ENCODE measurements around the gene CSNK1A1. TPM values are rescaled to one million over a fixed set of nuclear protein-coding genes. Genes with fewer than 3 reads are reported as not detected.
"Not testable (repeated sequence)": the region's sequence is repeated elsewhere in the genome, so short reads cannot be mapped to it uniquely, and the experiment has no call there.

Gene CSNK1A1
- polyA plus RNA-seq, 1 donor from 2014 or later = 217 TPM

DNA sequence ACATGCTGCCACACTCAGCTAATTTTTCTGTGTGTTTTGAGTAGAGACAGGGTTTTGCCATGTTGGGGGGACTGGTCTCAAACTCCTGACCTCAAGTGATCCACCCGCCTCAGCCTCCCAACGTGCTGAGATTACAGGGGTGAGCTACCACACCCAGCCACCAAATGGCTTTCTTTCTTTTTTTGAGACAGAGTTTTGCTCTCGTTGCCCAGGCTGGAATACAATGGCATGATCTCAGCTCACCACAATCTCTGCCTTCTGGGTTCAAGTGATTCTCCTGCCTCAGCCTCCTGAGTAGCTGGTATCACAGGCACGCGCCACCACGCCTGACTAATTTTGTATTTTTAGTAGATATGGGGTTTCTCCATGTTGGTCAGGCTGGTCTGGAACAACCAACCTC, 15.5 kb downstream of the CSNK1A1 start:
- peaks cover 95% of the 10 kb centered on the region for H3K79me2 ChIP-seq (replicated peaks; ENCODE audit: insufficient read depth, low read length)
- not testable (repeated sequence) for H3F3A ChIP-seq (ENCODE audit: insufficient read depth, low read length, poor library complexity, severe bottlenecking); H3K36me3 ChIP-seq (ENCODE audit: insufficient read depth, low read length); H3K4me3 ChIP-seq (ENCODE audit: low read length); H3K27me3 ChIP-seq (ENCODE audit: insufficient read depth, low read depth, low read length); H2AFZ ChIP-seq (ENCODE audit: low read depth, low read length); H3K9ac ChIP-seq (ENCODE audit: low read length); H3K4me2 ChIP-seq (ENCODE audit: low read length); H3K9me3 ChIP-seq (ENCODE audit: low read length); H3K9me2 ChIP-seq (ENCODE audit: insufficient read depth, low read length); H3K27ac ChIP-seq (ENCODE audit: low read length)
- H4K20me1 ChIP-seq (ENCODE audit: insufficient read depth) = peaks cover 17% of the 10 kb centered on the region

GRCh38 chr5:149532413-149532812, 18.8 kb downstream of the CSNK1A1 start:
- Histone ChIP-seq H3K9me2 (ENCODE audit: insufficient read depth, low read length) (no peaks in the 10 kb centered on the region), H3K27ac (ENCODE audit: low read length) (no peak overlapping the region), H3K36me3 (ENCODE audit: insufficient read depth, low read length) (no peaks in the 10 kb centered on the region), H3K27me3 (ENCODE audit: insufficient read depth, low read depth, low read length) (no peaks in the 10 kb centered on the region), H4K20me1 (ENCODE audit: insufficient read depth) (peaks cover 37% of the 10 kb centered on the region), H3K4me2 (ENCODE audit: low read length) (no peak overlapping the region), H3K9me3 (ENCODE audit: low read length) (no peaks in the 10 kb centered on the region), H3F3A (ENCODE audit: insufficient read depth, low read length, poor library complexity, severe bottlenecking) (peaks cover 4% of the 10 kb centered on the region), H2AFZ (ENCODE audit: low read depth, low read length) (no peak overlapping the region), H3K9ac (ENCODE audit: low read length) (no peak overlapping the region), H3K79me2 (replicated peaks; ENCODE audit: insufficient read depth, low read length) (peaks cover 99% of the 10 kb centered on the region), H3K4me3 (ENCODE audit: low read length) (no peak overlapping the region)
- TF ChIP-seq RAD21 (conservative IDR thresholded peaks at IDR 0.05) (no peak), TAF1 (IDR thresholded peaks at IDR 0.05; ENCODE audit: low read depth) (no peak), EP300 (conservative IDR thresholded peaks at IDR 0.05; ENCODE audit: poor library complexity, severe bottlenecking) (no peak), MXI1 (conservative IDR thresholded peaks at IDR 0.05; ENCODE audit: poor library complexity, severe bottlenecking) (no peak)
- TF ChIP-seq, protein P1, sequence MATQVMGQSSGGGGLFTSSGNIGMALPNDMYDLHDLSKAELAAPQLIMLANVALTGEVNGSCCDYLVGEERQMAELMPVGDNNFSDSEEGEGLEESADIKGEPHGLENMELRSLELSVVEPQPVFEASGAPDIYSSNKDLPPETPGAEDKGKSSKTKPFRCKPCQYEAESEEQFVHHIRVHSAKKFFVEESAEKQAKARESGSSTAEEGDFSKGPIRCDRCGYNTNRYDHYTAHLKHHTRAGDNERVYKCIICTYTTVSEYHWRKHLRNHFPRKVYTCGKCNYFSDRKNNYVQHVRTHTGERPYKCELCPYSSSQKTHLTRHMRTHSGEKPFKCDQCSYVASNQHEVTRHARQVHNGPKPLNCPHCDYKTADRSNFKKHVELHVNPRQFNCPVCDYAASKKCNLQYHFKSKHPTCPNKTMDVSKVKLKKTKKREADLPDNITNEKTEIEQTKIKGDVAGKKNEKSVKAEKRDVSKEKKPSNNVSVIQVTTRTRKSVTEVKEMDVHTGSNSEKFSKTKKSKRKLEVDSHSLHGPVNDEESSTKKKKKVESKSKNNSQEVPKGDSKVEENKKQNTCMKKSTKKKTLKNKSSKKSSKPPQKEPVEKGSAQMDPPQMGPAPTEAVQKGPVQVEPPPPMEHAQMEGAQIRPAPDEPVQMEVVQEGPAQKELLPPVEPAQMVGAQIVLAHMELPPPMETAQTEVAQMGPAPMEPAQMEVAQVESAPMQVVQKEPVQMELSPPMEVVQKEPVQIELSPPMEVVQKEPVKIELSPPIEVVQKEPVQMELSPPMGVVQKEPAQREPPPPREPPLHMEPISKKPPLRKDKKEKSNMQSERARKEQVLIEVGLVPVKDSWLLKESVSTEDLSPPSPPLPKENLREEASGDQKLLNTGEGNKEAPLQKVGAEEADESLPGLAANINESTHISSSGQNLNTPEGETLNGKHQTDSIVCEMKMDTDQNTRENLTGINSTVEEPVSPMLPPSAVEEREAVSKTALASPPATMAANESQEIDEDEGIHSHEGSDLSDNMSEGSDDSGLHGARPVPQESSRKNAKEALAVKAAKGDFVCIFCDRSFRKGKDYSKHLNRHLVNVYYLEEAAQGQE (IDR thresholded peaks at IDR 0.05; ENCODE audit: borderline replicate concordance) = no peak

DNA sequence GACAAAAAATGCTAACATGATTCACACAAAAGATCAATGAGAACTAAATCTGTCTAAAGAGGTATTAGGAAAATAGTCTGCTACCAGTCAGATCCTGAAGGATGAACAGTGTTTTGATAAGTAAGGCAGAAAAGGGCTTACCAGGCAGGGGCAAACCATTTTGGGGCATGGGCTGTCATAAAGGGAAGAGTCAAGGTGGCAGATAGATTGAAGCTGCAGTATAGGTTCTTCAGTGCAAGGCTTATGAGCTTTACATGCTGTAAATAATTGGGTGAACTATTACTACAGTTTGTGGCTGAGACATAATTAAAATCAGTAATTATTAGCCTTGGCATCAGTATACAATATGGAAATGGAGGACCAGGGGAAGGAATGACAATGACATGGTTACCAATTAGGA, 21.8 kb downstream of the CSNK1A1 start:
- H4K20me1 ChIP-seq (ENCODE audit: insufficient read depth) = peaks cover 55% of the 10 kb centered on the region
- H3K4me3 ChIP-seq (ENCODE audit: low read length) = no peak overlapping the region
- TF ChIP-seq TAF1 (IDR thresholded peaks at IDR 0.05; ENCODE audit: low read depth) = no peak
- H3K36me3 ChIP-seq (ENCODE audit: insufficient read depth, low read length) = no peaks in the 10 kb centered on the region
- peaks cover 4% of the 10 kb centered on the region for H3F3A ChIP-seq (ENCODE audit: insufficient read depth, low read length, poor library complexity, severe bottlenecking)
- no peaks in the 10 kb centered on the region for H3K27me3 ChIP-seq (ENCODE audit: insufficient read depth, low read depth, low read length)
- H2AFZ ChIP-seq (ENCODE audit: low read depth, low read length) = no peak overlapping the region
- H3K4me2 ChIP-seq (ENCODE audit: low read length) = no peak overlapping the region
- H3K27ac ChIP-seq (ENCODE audit: low read length) = no peak overlapping the region
- no peaks in the 10 kb centered on the region for H3K9me2 ChIP-seq (ENCODE audit: insufficient read depth, low read length)
- no peak overlapping the region for H3K9ac ChIP-seq (ENCODE audit: low read length)
- no peaks in the 10 kb centered on the region for H3K9me3 ChIP-seq (ENCODE audit: low read length)
- peaks cover 99% of the 10 kb centered on the region for H3K79me2 ChIP-seq (replicated peaks; ENCODE audit: insufficient read depth, low read length)

DNA sequence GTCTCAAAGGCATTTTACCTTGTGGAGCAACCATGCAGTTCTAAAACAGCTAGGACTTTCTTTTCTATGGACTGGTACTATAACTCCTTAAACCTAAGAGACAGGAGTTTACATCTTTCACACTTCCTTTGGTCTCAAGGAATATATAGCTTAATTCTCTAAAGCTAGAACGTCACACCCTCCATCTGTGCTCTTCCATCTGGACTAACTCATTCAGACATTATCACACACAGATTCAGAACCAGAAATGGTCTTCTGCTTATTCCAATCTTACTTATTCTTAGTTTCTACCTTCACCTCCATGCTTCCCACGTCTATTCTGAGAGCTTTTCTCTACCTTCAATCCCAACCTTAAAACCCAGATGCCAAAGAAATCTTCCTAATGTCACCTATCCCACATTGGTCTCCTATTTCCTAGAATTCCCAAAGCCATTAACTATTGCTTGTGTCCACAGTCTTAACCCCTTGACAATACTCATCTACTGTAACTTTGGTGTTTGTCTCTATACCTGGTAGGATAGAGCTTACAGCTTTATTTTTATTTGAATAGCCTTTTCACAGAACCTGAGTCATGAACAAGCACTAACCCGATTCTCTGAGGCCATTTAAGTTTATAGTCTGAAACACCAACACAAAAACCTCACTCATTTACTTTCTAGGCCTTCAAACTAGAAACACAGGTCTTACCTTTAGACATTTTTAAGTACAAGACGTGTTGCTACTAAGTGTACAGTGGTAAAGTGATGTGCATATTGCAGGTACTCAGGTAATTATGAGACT, 22.8 kb downstream of the CSNK1A1 start:
- Histone ChIP-seq H3K9ac (ENCODE audit: low read length) (no peak overlapping the region), H2AFZ (ENCODE audit: low read depth, low read length) (no peak overlapping the region), H3K4me2 (ENCODE audit: low read length) (no peak overlapping the region), H3K79me2 (replicated peaks; ENCODE audit: insufficient read depth, low read length) (peaks cover 100% of the 10 kb centered on the region), H4K20me1 (ENCODE audit: insufficient read depth) (peaks cover 54% of the 10 kb centered on the region), H3K27me3 (ENCODE audit: insufficient read depth, low read depth, low read length) (no peaks in the 10 kb centered on the region), H3K36me3 (ENCODE audit: insufficient read depth, low read length) (no peaks in the 10 kb centered on the region), H3K27ac (ENCODE audit: low read length) (no peak overlapping the region), H3K4me3 (ENCODE audit: low read length) (no peak overlapping the region), H3F3A (ENCODE audit: insufficient read depth, low read length, poor library complexity, severe bottlenecking) (peaks cover 4% of the 10 kb centered on the region), H3K9me3 (ENCODE audit: low read length) (no peaks in the 10 kb centered on the region), H3K9me2 (ENCODE audit: insufficient read depth, low read length) (no peaks in the 10 kb centered on the region)
- TF ChIP-seq, protein P1 (IDR thresholded peaks at IDR 0.05; ENCODE audit: borderline replicate concordance) = no peak
- no peak for TF ChIP-seq TAF1 (IDR thresholded peaks at IDR 0.05; ENCODE audit: low read depth)
